Measurements from ENCODE around the gene SNX14.

SNX14 gene

GRCh38 chr6:85464722-85465150 lies 128.9 kb downstream of the SNX14 start:
- no peak for DNase-seq (ENCODE audit: low read depth in 2 of 2, low spot score in 1 of 2)

- no peak for DNase-seq (ENCODE audit: low read depth in 2 of 2, low spot score in 1 of 2)
Measured at GRCh38 chr6:85464260-85464644, 129.4 kb downstream of the SNX14 start.

- DNase-seq (ENCODE audit: low read depth in 2 of 2, low spot score in 1 of 2), result no peak
Measured at GRCh38 chr6:85463621-85464259, 129.9 kb downstream of the SNX14 start.

GRCh38 chr6:85462673-85463072 lies 131.0 kb downstream of the SNX14 start:
- no peak for DNase-seq (ENCODE audit: low read depth in 2 of 2, low spot score in 1 of 2)

GRCh38 chr6:85461798-85462170 lies 131.9 kb downstream of the SNX14 start:
- no peak for DNase-seq (ENCODE audit: low read depth in 2 of 2, low spot score in 1 of 2)

- DNase-seq (ENCODE audit: low read depth in 2 of 2, low spot score in 1 of 2), result no peak
Measured at GRCh38 chr6:85460921-85461797, 132.5 kb downstream of the SNX14 start.

- DNase-seq (ENCODE audit: low read depth in 2 of 2, low spot score in 1 of 2), result no peak
Measured at GRCh38 chr6:85460154-85460920, 133.3 kb downstream of the SNX14 start.

- no peak for DNase-seq (ENCODE audit: low read depth in 2 of 2, low spot score in 1 of 2)
Measured at GRCh38 chr6:85459224-85459901, 134.3 kb downstream of the SNX14 start.

- DNase-seq (ENCODE audit: low read depth in 2 of 2, low spot score in 1 of 2), result no peak
Measured at GRCh38 chr6:85458782-85459181, 134.9 kb downstream of the SNX14 start.

- DNase-seq (ENCODE audit: low read depth in 2 of 2, low spot score in 1 of 2), result no peak
Measured at GRCh38 chr6:85458184-85458583, 135.5 kb downstream of the SNX14 start.

- DNase-seq (ENCODE audit: low read depth in 2 of 2, low spot score in 1 of 2), result no peak
Measured at GRCh38 chr6:85456782-85457181, 136.9 kb downstream of the SNX14 start.
